Activated CD8-positive, alpha-beta memory T cell treated with anti-CD3 and anti-CD28 coated beads, Interleukin-2, amount 50 U/mL, for 1 hour (primary cell): ENCODE data around the gene FOXK2.
"Not testable (repeated sequence)": the region's sequence is repeated elsewhere in the genome, so short reads cannot be mapped to it uniquely, and the experiment has no call there.

Source experiments
- DNase-seq: peaks from one replicate; pipeline ENCODE4 v3.0.0-alpha.2; 2020; ENCODE audit errors: extremely low read depth

The FOXK2 gene

GRCh38 chr17:82564241-82564640 lies 44.7 kb downstream of the FOXK2 start:
- DNase-seq, result no peak

- no peak for DNase-seq
Measured at GRCh38 chr17:82565551-82565950, 46.0 kb downstream of the FOXK2 start.

- DNase-seq, result no peak
Measured at GRCh38 chr17:82566129-82566960, 46.8 kb downstream of the FOXK2 start.

- DNase-seq, result no peak
Measured at GRCh38 chr17:82567286-82567685, 47.8 kb downstream of the FOXK2 start.

- DNase-seq, result no peak
Measured at GRCh38 chr17:82568997-82569393, 49.5 kb downstream of the FOXK2 start.

GRCh38 chr17:82569621-82570020 lies 50.1 kb downstream of the FOXK2 start:
- DNase-seq, result no peak

GRCh38 chr17:82570277-82570676 lies 50.7 kb downstream of the FOXK2 start:
- no peak for DNase-seq

- no peak for DNase-seq
Measured at GRCh38 chr17:82571855-82572254, 52.3 kb downstream of the FOXK2 start.

- no peak for DNase-seq
Measured at GRCh38 chr17:82574041-82574440, 54.5 kb downstream of the FOXK2 start.

- not testable (repeated sequence) for DNase-seq
Measured at GRCh38 chr17:82575581-82576221, 56.2 kb downstream of the FOXK2 start.

GRCh38 chr17:82577300-82577699 lies 57.8 kb downstream of the FOXK2 start:
- no peak for DNase-seq

- not testable (repeated sequence) for DNase-seq
Measured at GRCh38 chr17:82579969-82580368, 60.4 kb downstream of the FOXK2 start.

GRCh38 chr17:82582213-82582612 lies 62.7 kb downstream of the FOXK2 start:
- no peak for DNase-seq

- no peak for DNase-seq
Measured at GRCh38 chr17:82582709-82583108, 63.2 kb downstream of the FOXK2 start.

GRCh38 chr17:82583720-82584234 lies 64.2 kb downstream of the FOXK2 start:
- DNase-seq, result no peak

GRCh38 chr17:82585935-82586575 lies 66.5 kb downstream of the FOXK2 start:
- DNase-seq, result not testable (repeated sequence)

GRCh38 chr17:82586576-82587233 lies 67.2 kb downstream of the FOXK2 start:
- DNase-seq, result no peak

GRCh38 chr17:82587234-82588086 lies 67.9 kb downstream of the FOXK2 start:
- no peak for DNase-seq

- no peak for DNase-seq
Measured at GRCh38 chr17:82588266-82589175, 69.0 kb downstream of the FOXK2 start.

- DNase-seq, result no peak
Measured at GRCh38 chr17:82589851-82590180, 70.3 kb downstream of the FOXK2 start.
